Epidermal melanocyte (primary cell): ENCODE measurements around the gene GATA3.
"Not testable (repeated sequence)": the region's sequence is repeated elsewhere in the genome, so short reads cannot be mapped to it uniquely, and the experiment has no call there.

Experiments used
- DNase-seq: peaks from one replicate; pipeline ENCODE4 v3.0.0; 2011; ENCODE audit warnings: low spot score; ENCODE audit not compliant: insufficient read length

GATA3 gene

GRCh38 chr10:8054494-8055407, at the start of gene GATA3:
Gene GATA3 (plus strand): TSS chr10:8054688. CDS start chr10:8055656, 968 bp downstream.
- DNase-seq: no peak

- DNase-seq: no peak
These were observed 48.1 kb upstream of the GATA3 start for GRCh38 chr10:8006274-8006999.

GRCh38 chr10:8009031-8009430, 45.5 kb upstream of the GATA3 start:
- DNase-seq: no peak

- no peak for DNase-seq
These were observed 41.5 kb upstream of the GATA3 start for GRCh38 chr10:8013006-8013405.

GRCh38 chr10:8013619-8014018, 40.9 kb upstream of the GATA3 start:
- DNase-seq: no peak

- no peak for DNase-seq
These were observed 39.8 kb upstream of the GATA3 start for GRCh38 chr10:8014649-8015048.

- no peak for DNase-seq
These were observed 37.2 kb upstream of the GATA3 start for GRCh38 chr10:8017277-8017676.

- no peak for DNase-seq
These were observed 31.2 kb upstream of the GATA3 start for GRCh38 chr10:8023321-8023720.

- no peak for DNase-seq
These were observed 30.6 kb upstream of the GATA3 start for GRCh38 chr10:8023851-8024250.

- DNase-seq: no peak
These were observed 27.9 kb upstream of the GATA3 start for GRCh38 chr10:8026349-8027259.

GRCh38 chr10:8031211-8031610, 23.3 kb upstream of the GATA3 start:
- not testable (repeated sequence) for DNase-seq

GRCh38 chr10:8032558-8032957, 21.9 kb upstream of the GATA3 start:
- DNase-seq: no peak

GRCh38 chr10:8033812-8034465, 20.5 kb upstream of the GATA3 start:
- no peak for DNase-seq

- no peak for DNase-seq
These were observed 20.0 kb upstream of the GATA3 start for GRCh38 chr10:8034466-8035005.

- DNase-seq: no peak
These were observed 19.4 kb upstream of the GATA3 start for GRCh38 chr10:8035006-8035640.

GRCh38 chr10:8035641-8036470, 18.6 kb upstream of the GATA3 start:
- DNase-seq: no peak

GRCh38 chr10:8036506-8037198, 17.8 kb upstream of the GATA3 start:
- no peak for DNase-seq

GRCh38 chr10:8037199-8037801, 17.2 kb upstream of the GATA3 start:
- DNase-seq: no peak
